GM12865 (cell line): ENCODE results near the gene FLYWCH1.

Source experiments
- DNase-seq: peaks from one replicate; pipeline ENCODE4 v3.0.0; 2010; ENCODE audit warnings: low read depth
- H3K4me3 ChIP-seq: 2 replicates; pipeline ENCODE4 v1.5.1; 2011; ENCODE audit warnings: mild to moderate bottlenecking, low read depth, low read length, control low read depth
- TF ChIP-seq, protein P1 (sequence below): IDR thresholded peaks from 2 replicates; pipeline ENCODE4 v1.5.1; 2011; ENCODE audit warnings: low read length, control low read depth, low read depth, inconsistent platforms; ENCODE audit not compliant: insufficient read depth; ENCODE audit errors: missing control alignments

Gene FLYWCH1

DNA sequence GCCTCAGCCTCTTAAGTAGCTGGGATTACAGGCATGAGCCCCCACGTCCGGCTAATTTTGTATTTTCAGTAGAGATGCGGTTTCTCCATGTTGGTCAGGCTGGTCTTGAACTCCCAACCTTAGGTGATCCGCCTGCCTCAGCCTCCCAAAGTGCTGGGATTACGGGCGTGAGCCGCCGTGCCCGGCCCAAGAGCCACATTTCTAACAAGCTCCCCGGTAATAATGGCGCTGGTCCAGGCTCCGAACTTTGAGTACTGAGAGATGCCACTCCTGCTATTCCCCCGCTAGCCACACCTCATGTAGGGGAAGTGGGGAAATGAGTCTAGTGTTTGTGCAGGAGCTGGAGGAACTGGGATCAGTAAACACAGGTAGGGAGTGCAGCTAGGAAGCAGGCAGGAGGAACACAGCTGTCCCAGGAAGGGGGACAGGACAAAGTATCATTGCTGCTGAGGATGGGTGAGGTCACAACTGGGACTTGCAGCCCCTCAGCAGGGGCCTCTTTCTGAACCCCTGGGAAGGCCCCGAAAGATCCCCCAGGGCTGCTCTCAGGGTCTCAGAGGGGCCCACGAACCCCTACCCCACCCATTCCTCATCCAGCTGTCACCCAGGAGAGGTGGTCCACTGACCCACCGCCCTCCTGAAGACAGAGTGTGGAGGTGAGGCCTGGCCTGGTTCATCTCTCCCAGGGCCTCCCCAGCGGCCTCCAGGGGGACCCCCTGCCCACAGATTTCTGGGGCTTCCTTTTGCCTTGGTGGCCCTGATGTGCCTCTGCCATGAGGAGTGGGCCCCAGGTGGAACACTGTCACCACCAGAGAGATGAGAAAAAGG is 48.7 kb downstream of the FLYWCH1 start:
- TF ChIP-seq, protein P1, sequence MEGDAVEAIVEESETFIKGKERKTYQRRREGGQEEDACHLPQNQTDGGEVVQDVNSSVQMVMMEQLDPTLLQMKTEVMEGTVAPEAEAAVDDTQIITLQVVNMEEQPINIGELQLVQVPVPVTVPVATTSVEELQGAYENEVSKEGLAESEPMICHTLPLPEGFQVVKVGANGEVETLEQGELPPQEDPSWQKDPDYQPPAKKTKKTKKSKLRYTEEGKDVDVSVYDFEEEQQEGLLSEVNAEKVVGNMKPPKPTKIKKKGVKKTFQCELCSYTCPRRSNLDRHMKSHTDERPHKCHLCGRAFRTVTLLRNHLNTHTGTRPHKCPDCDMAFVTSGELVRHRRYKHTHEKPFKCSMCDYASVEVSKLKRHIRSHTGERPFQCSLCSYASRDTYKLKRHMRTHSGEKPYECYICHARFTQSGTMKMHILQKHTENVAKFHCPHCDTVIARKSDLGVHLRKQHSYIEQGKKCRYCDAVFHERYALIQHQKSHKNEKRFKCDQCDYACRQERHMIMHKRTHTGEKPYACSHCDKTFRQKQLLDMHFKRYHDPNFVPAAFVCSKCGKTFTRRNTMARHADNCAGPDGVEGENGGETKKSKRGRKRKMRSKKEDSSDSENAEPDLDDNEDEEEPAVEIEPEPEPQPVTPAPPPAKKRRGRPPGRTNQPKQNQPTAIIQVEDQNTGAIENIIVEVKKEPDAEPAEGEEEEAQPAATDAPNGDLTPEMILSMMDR, result no peak
- no peak overlapping the region for H3K4me3 ChIP-seq
- no peak for DNase-seq

DNA sequence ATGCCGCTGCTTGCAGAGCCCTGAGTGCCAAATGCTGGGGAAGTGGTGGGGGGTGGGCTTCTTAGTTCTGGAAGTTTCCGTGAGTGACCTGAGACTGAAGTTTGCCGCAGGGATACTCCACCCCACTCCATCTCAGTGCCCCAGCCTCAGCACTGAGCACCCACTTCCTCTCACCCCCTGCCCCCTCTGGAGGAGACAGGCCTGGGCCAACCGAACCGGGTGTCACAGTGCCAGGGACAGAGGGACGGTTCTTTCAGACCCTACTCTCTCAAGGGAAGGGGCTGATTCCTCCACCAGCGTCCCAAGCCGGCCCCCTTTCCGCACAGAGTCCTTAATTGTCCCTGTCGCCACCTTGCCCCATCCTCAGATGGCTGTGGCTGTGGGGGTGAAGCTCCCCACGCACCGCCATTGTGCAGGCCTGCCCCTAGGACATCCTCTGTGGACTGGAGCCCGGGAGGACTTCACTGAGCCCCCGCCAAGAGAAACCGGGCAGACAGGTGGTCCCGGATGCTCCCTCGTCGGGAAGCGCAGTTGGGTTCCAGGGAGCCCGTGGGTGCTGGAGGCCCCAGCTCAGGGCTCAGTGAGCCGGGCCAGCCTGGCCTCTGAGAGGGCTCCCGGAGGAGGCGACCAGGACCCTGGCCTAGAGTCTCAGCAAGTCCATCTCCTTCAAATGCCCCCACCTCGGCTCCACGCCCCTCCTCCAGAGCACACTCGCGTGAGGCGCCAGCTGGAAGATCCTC is 50.8 kb downstream of the FLYWCH1 start:
- TF ChIP-seq, protein P1, result no peak
- DNase-seq, result no peak
- H3K4me3 ChIP-seq, result no peak overlapping the region

DNA sequence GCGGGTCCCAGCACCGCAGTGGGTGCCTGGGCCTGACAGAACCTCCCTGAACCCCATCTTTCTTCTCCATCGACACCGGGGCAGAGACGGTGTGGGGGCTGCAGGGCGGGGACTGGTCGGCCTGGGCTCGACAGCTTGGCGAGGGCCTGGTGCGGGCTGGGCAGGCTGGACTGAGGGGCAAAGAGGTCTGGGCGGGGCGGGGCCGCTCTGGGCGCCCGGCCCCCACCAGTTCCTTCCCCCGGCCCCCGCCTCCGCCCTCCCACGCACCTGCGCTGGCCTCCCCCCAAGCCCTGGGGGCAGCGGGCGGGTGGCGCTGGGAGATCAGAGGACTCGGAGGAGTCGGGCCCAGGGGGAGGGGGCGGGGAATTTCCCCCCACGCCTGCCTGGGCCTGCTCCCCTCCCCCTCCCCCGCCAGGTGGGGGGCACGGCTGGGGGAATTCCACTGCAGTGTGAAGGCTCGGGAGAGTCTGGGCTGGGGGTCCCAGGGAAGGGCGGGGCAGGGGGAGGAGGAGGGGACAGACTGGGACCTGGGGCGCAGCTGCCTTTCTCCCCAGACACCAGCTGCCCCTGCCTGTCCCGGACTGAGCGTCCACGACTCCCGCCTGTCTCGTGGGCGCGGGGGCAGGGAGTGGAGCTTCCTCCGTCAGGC is 51.5 kb downstream of the FLYWCH1 start:
- peak overlapping the region; percentile 32 for H3K4me3 ChIP-seq
- TF ChIP-seq, protein P1, result no peak
- no peak for DNase-seq

DNA sequence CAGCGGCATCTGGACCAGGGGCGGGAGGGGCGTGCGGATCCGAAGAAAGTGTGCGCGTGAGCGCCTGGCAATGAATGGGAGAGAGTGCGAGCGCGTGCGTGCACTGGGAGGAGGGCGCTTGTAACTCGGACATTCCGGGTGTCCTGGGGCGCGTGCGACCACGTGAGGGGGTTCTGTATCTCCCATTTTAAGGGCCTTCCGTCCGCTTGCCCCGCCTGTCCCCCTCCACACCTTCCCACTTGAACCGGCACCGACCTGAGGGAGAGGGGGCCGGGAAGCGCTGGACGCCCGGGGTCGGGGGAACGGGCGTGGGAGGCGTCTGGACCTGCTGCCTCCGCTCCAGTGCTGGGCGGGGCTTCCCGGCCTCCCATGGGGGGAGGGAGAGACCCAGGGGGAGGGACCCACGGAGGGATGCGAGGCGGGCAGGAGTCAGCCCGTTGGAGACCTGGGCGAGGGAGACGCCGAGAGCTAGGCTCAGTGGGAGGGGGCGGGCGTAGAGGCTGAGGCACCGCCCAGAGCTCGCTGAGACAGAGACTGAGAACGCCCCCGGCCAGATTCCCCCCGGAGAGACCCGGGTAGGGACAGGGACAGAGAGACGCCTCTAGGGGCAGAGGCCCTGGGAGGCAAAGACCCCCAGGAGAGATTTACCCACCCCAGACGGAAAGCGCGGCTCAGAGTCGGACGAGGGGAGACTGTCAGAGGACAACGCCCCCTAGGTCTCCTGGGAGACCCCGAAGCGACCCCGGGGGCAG is 52.2 kb downstream of the FLYWCH1 start, which contains the start of gene KREMEN2:
Gene KREMEN2 (plus strand): TSS at position 553 of the 752 bp plus-strand sequence. CDS start 246 bp downstream, outside the sequence.
- TF ChIP-seq, protein P1, result no peak
- peak within 1 kb of the TSS; percentile 32 for H3K4me3 ChIP-seq
- DNase-seq, result no peak

DNA sequence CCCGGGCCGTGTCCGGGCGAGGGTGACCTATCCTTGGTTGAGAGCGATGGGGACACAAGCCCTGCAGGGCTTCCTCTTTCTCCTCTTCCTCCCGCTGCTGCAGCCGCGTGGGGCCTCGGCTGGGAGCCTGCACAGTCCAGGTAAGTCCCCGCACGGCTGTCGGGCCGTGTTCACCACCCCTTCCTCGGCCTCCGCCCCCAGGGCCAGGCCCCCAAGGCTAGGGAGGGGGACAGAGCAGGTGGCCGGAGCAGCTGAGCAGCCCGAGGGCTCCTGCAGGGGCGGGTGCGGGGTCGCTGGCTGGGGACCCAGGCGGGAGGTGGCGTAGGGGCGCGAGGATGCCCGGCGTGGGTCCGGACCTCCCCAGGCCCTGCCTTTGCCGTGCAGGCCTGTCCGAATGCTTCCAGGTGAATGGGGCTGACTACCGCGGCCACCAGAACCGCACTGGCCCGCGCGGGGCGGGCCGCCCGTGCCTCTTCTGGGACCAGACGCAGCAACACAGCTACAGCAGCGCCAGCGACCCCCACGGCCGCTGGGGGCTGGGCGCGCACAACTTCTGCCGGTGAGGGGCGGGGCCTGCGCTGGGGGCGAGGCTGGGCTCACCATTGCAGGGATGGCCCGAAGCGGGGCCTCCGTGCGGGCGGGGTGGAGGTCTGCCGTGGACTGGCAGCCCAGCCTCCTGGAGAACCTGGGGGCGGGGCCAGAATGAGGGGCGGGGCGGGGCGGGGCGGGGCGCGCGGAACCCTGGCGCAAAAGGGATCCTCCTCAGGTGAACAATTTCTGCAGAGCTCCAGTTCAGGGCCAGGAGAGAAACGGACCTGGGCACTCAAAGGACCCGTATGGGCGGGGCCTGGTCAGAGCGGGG is 53.0 kb downstream of the FLYWCH1 start:
- TF ChIP-seq, protein P1, result no peak
- DNase-seq, result peak; percentile 73
- H3K4me3 ChIP-seq, result peak overlapping the region; percentile 32
